NCI-H82 treated with DMSO at 0.1 percent for 48 hours (cell line): ENCODE measurements around the gene ERO1A.
"Not testable (repeated sequence)": the region's sequence is repeated elsewhere in the genome, so short reads cannot be mapped to it uniquely, and the experiment has no call there.

Experiments used
- DNase-seq: peaks from one replicate; lab custom pipeline; 2025; ENCODE audit not compliant: unreplicated experiment; lab: John Stamatoyannopoulos, UW

ERO1A gene

GRCh38 chr14:52695481-52696091, at the start of gene ERO1A:
Gene ERO1A, minus strand, starts transcription at chr14:52695558. Its CDS starts 77 bp downstream, at chr14:52695481.
- peak; percentile 30 for DNase-seq

GRCh38 chr14:52741865-52742264, 46.5 kb upstream of the ERO1A start:
- no peak for DNase-seq

GRCh38 chr14:52740751-52741150, 45.4 kb upstream of the ERO1A start:
- DNase-seq: no peak

- no peak for DNase-seq
Observed at GRCh38 chr14:52738409-52738808, 43.1 kb upstream of the ERO1A start.

GRCh38 chr14:52735921-52736489, 40.6 kb upstream of the ERO1A start:
- DNase-seq: no peak

GRCh38 chr14:52733824-52734223, 38.5 kb upstream of the ERO1A start:
- no peak for DNase-seq

- no peak for DNase-seq
Observed at GRCh38 chr14:52730709-52731111, 35.4 kb upstream of the ERO1A start.

- DNase-seq: peak; percentile 82
Observed at GRCh38 chr14:52729925-52730708, 34.8 kb upstream of the ERO1A start, which contains the start of gene STYX. Gene STYX, plus strand, starts transcription at chr14:52730166. Its CDS starts 309 bp downstream, at chr14:52730475.

- DNase-seq: no peak
Observed at GRCh38 chr14:52729585-52729924, 34.2 kb upstream of the ERO1A start.

GRCh38 chr14:52729035-52729434, 33.7 kb upstream of the ERO1A start:
- not testable (repeated sequence) for DNase-seq

GRCh38 chr14:52727509-52727908, 32.2 kb upstream of the ERO1A start:
- DNase-seq: not testable (repeated sequence)

- DNase-seq: no peak
Observed at GRCh38 chr14:52724360-52724644, 28.9 kb upstream of the ERO1A start.

- no peak for DNase-seq
Observed at GRCh38 chr14:52723514-52724359, 28.4 kb upstream of the ERO1A start.

GRCh38 chr14:52716155-52716554, 20.8 kb upstream of the ERO1A start:
- DNase-seq: no peak

GRCh38 chr14:52711666-52712065, 16.3 kb upstream of the ERO1A start:
- DNase-seq: no peak

- DNase-seq: peak; percentile 73
Observed at GRCh38 chr14:52706724-52707706, 11.7 kb upstream of the ERO1A start, which contains the start of gene PSMC6. Gene PSMC6, plus strand, starts transcription at chr14:52707200. Its CDS starts 20 bp downstream, at chr14:52707220.

- DNase-seq: no peak
Observed at GRCh38 chr14:52706286-52706685, 10.9 kb upstream of the ERO1A start.

GRCh38 chr14:52703664-52704063, 8.3 kb upstream of the ERO1A start:
- no peak for DNase-seq

GRCh38 chr14:52703225-52703624, 7.9 kb upstream of the ERO1A start:
- DNase-seq: no peak

GRCh38 chr14:52701223-52701622, 5.9 kb upstream of the ERO1A start:
- DNase-seq: no peak
